Measurements from ENCODE around the gene THY1. TPM values are rescaled to one million over a fixed set of nuclear protein-coding genes. Genes with fewer than 3 reads are reported as not detected.

The THY1 gene
- total and polyA plus RNA-seq, 2 of the 8 experiments (the other 6 are each of a cell fraction or from before 2014, with no cell fraction given): 286 to 2,479 TPM

DNA sequence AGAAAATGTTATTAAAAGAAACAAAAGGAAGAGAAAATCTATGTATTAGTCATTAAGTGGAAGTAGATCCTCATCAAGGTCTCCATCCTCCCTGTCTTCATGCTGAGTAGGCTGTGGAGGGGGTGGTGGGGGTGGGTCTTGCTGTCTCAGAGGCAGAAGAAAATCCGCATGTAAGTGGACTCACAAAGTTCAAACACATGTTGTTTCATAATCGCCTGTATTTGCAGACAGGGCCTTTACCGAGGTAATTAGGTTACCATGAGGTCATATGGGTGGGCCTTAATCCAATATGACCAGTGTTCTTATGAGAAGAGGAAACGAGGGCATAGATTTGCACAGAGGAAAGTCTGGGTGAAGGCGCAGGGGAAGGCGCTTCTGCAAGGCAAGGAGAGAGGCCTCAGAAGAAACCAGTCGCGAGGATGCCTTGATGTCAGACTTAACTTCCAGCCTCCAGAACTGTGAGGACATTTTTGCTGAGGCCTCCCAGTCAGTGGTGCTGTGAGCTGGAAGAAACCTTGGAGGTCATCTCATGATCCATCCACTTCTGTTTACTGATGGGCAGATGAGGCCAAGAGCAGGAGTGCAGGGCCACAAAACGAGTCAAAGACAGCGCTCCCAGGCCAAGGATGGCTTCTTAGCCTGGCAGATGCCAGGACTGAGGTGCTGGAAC, 49.3 kb upstream of the THY1 start:
- Histone ChIP-seq H4K20me1 (replicated peaks in 1 of 2; ENCODE audit: control insufficient read depth in 1 of 2, insufficient read depth in 2 of 2, low read length in 2 of 2) (peaks cover 0 to 3% of the 10 kb centered on the region in 2 experiments), H2AFZ (ENCODE audit: low read length) (no peak overlapping the region), H2BK5ac (ENCODE audit: low read depth, low read length) (0 out of 2 replicates have a peak overlapping the region, but pooled peaks have one; percentile 52), H3K4me3 (ENCODE audit: extremely low read depth in 1 of 4, insufficient read depth in 2 of 4, low read depth in 3 of 4, low read length in 4 of 4) (no peak overlapping the region), H3K18ac (ENCODE audit: extremely low read depth, low read length) (no peak overlapping the region), H3K27me3 (replicated peaks in 1 of 4; ENCODE audit: control insufficient read depth in 3 of 4, extremely low read depth in 1 of 4, insufficient read depth in 3 of 4, low read length in 3 of 4) (no peaks in the 10 kb centered on the region; a peak in 2 of 7 replicates), H3K27ac (ENCODE audit: low read depth, low read length) (no peak overlapping the region), H3K23me2 (ENCODE audit: low read depth, low read length) (peaks cover 5% of the 10 kb centered on the region; the same call in 1 of the 2 replicates), H3K79me1 (ENCODE audit: low read depth, low read length) (no peaks in the 10 kb centered on the region), H3K23ac (ENCODE audit: insufficient read length) (no peak overlapping the region), H3K36me3 (ENCODE audit: control insufficient read depth in 2 of 4, insufficient read depth in 4 of 4, low read length in 3 of 4) (no peaks in the 10 kb centered on the region), H3K4me2 (ENCODE audit: insufficient read depth in 1 of 2, low read depth in 2 of 2, low read length in 2 of 2) (no peak overlapping the region), H3K14ac (ENCODE audit: insufficient read length) (no peak overlapping the region), H3K4me1 (replicated peaks in 1 of 4; ENCODE audit: control insufficient read depth in 3 of 4, insufficient read depth in 4 of 4, low read length in 3 of 4) (peaks cover 0 to 13% (median under 1%) of the 10 kb centered on the region in 4 experiments; a peak in 5 of 7 replicates), H4K8ac (ENCODE audit: extremely low read depth, insufficient read depth, low read length) (no peak overlapping the region), H2BK120ac (replicated peaks; ENCODE audit: low read depth, low read length) (no peak overlapping the region), H4K91ac (replicated peaks; ENCODE audit: insufficient read length, low read length) (no peak overlapping the region), H3K4ac (replicated peaks; ENCODE audit: insufficient read length, low read depth, low read length) (no peak overlapping the region), H2BK20ac (ENCODE audit: low read length) (no peak overlapping the region), H3K79me2 (ENCODE audit: control insufficient read depth in 1 of 2, insufficient read depth in 2 of 2, low read length in 2 of 2) (no peaks in the 10 kb centered on the region), H3K56ac (replicated peaks; ENCODE audit: insufficient read length, low read depth, low read length) (no peak overlapping the region), H4K5ac (ENCODE audit: insufficient read length, low read depth, low read length) (no peak overlapping the region), H2BK15ac (ENCODE audit: low read length) (no peak overlapping the region), H2AK5ac (ENCODE audit: low read depth, low read length) (no peak overlapping the region), H3K9ac (replicated peaks in 1 of 4; ENCODE audit: extremely low read depth in 1 of 4, low read depth in 3 of 4, low read length in 3 of 4) (no peak overlapping the region), H3K9me3 (ENCODE audit: insufficient read depth in 2 of 2, low read depth in 1 of 2, low read length in 1 of 2) (no peaks in the 10 kb centered on the region), H2BK12ac (ENCODE audit: low read depth, low read length) (peak overlapping the region; percentile 90; the same call in 1 of the 2 replicates)
- ChIA-PET POLR2A (ENCODE audit: partially characterized antibody) (interaction anchor here (1.3 kb wide), 1 partner anchor 55 kb away, joined by 3 read pairs; no protein-coding TSS in a partner anchor), CTCF (ENCODE audit: partially characterized antibody) (interaction anchor here (0.6 to 13.3 kb wide), 5 partner anchors 89 to 149 kb away, joined by 3 to 336 read pairs (median 3); partner anchors contain the start of gene USP2)
- DNase-seq (ENCODE audit: low read depth in 1 of 2, low spot score in 2 of 2): no peak
- FAIRE-seq: no peak
- WGBS, 2 experiments (ENCODE audit: extremely low coverage in 1 of 2, insufficient coverage in 1 of 2, insufficient read length in 1 of 2, insufficient replicate concordance in 2 of 2, low coverage in 1 of 2, low lambda C conversion rate in 2 of 2, missing lambda C conversion rate in 1 of 2): 87% methylated on average over 10 of the region's 10 CpGs; no CpG with 5 or more reads in 1 of the 2 experiments
- TF ChIP-seq GTF2F1 (IDR thresholded peaks at IDR 0.05; ENCODE audit: borderline replicate concordance, low read depth, low read length): no peak
- no peak for TF ChIP-seq ASH2L (IDR thresholded peaks at IDR 0.05; ENCODE audit: low read length)
- TF ChIP-seq, protein P1, sequence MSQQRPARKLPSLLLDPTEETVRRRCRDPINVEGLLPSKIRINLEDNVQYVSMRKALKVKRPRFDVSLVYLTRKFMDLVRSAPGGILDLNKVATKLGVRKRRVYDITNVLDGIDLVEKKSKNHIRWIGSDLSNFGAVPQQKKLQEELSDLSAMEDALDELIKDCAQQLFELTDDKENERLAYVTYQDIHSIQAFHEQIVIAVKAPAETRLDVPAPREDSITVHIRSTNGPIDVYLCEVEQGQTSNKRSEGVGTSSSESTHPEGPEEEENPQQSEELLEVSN (IDR thresholded peaks at IDR 0.05): no peak
- no peak for TF ChIP-seq SIN3A (conservative IDR thresholded peaks at IDR 0.05 in 1 of 2, IDR thresholded peaks at IDR 0.05 in 1 of 2; ENCODE audit: low read depth in 1 of 2, low read length in 2 of 2)
- no peak for TF ChIP-seq POLR2A (IDR thresholded peaks at IDR 0.05; ENCODE audit: control extremely low read depth in 1 of 2, low read depth in 2 of 2, low read length in 2 of 2)
- TF ChIP-seq EZH2 (IDR thresholded peaks at IDR 0.05; ENCODE audit: low read depth, low read length, severe bottlenecking): no peak
- no peak for TF ChIP-seq HDAC2 (IDR thresholded peaks at IDR 0.05; ENCODE audit: borderline replicate concordance in 1 of 2, low read depth in 2 of 2, low read length in 2 of 2)
- no peak for TF ChIP-seq MAFK (IDR thresholded peaks at IDR 0.05; ENCODE audit: low read depth, low read length)
- TF ChIP-seq JUN (IDR thresholded peaks at IDR 0.05; ENCODE audit: low read depth, low read length): no peak
- TF ChIP-seq KDM1A (IDR thresholded peaks at IDR 0.05; ENCODE audit: borderline replicate concordance, low read length): no peak
- no peak for TF ChIP-seq KDM4A (IDR thresholded peaks at IDR 0.05; ENCODE audit: low read depth, low read length, severe bottlenecking)
